HEK293T (cell line): Measurements from ENCODE around the gene FAM229A.

Experiments used
- CTCF ChIA-PET: fragments of 350-600 bp; formaldehyde crosslinking; extraction: SDS; loops from one replicate; lab custom pipeline; 2021; ENCODE audit warnings: antibody characterized with exemption, inconsistent platforms; lab: Yijun Ruan, JAX
- POLR2A ChIA-PET: fragments of 350-600 bp; formaldehyde crosslinking; extraction: SDS; loops from one replicate; lab custom pipeline; 2020; ENCODE audit warnings: antibody characterized with exemption, inconsistent platforms; lab: Yijun Ruan, JAX
- DNase-seq: peaks from one replicate; pipeline ENCODE4 v3.0.0; 2012; ENCODE audit warnings: mixed read lengths; ENCODE audit errors: extremely low spot score
- ARNT ChIP-seq: fragments of 450-650 bp; IDR thresholded peaks from 2 replicates; pipeline ENCODE4 v1.6.1; 2017; ENCODE audit warnings: mild to moderate bottlenecking
- BHLHE40 ChIP-seq: fragments of 450-650 bp; IDR thresholded peaks from 2 replicates; pipeline ENCODE4 v1.6.1; 2016; ENCODE audit warnings: mild to moderate bottlenecking, moderate library complexity, borderline replicate concordance
- CTBP1 ChIP-seq: fragments of 450-650 bp; IDR thresholded peaks from 2 replicates; pipeline ENCODE4 v1.6.1; 2016; ENCODE audit warnings: borderline replicate concordance
- ELF4 ChIP-seq: fragments of 450-650 bp; IDR thresholded peaks from 2 replicates; pipeline ENCODE4 v1.6.1; 2017; ENCODE audit warnings: antibody characterized with exemption
- FOXA1 ChIP-seq: fragments of 450-650 bp; IDR thresholded peaks from 2 replicates; pipeline ENCODE4 v1.6.1; 2016; ENCODE audit warnings: mild to moderate bottlenecking
- FOXK2 ChIP-seq: fragments of 450-650 bp; IDR thresholded peaks from 2 replicates; pipeline ENCODE4 v1.6.1; 2016; ENCODE audit warnings: mild to moderate bottlenecking
- FOXM1 ChIP-seq: fragments of 450-650 bp; IDR thresholded peaks from 2 replicates; pipeline ENCODE4 v1.6.1; 2017; ENCODE audit warnings: mild to moderate bottlenecking, borderline replicate concordance
- HDGF ChIP-seq: fragments of 450-650 bp; IDR thresholded peaks from 2 replicates; pipeline ENCODE4 v1.6.1; 2017; ENCODE audit warnings: antibody characterized with exemption, borderline replicate concordance
- L3MBTL2 ChIP-seq: fragments of 450-650 bp; conservative IDR thresholded peaks from 2 replicates; pipeline ENCODE4 v1.6.1; 2016; ENCODE audit warnings: mild to moderate bottlenecking
- LEF1 ChIP-seq: fragments of 450-650 bp; IDR thresholded peaks from 2 replicates; pipeline ENCODE4 v1.6.1; 2017; ENCODE audit warnings: mild to moderate bottlenecking, borderline replicate concordance
- NFRKB ChIP-seq: fragments of 450-650 bp; IDR thresholded peaks from 2 replicates; pipeline ENCODE4 v1.6.1; 2016; ENCODE audit warnings: mild to moderate bottlenecking, moderate library complexity
- SP1 ChIP-seq: fragments of 450-650 bp; IDR thresholded peaks from 2 replicates; pipeline ENCODE4 v1.6.1; 2017
- SUZ12 ChIP-seq: fragments of 450-650 bp; IDR thresholded peaks from 2 replicates; pipeline ENCODE4 v1.6.1; 2016; ENCODE audit warnings: mild to moderate bottlenecking
- TARDBP ChIP-seq: fragments of 450-650 bp; IDR thresholded peaks from 2 replicates; pipeline ENCODE4 v1.6.1; 2016
- ZNF384 ChIP-seq: fragments of 450-650 bp; IDR thresholded peaks from 2 replicates; pipeline ENCODE4 v1.6.1; 2016
- TF ChIP-seq, protein P1 (sequence below): fragments of 450-650 bp; IDR thresholded peaks from 2 replicates; pipeline ENCODE4 v1.6.1; 2016

The FAM229A gene

DNA sequence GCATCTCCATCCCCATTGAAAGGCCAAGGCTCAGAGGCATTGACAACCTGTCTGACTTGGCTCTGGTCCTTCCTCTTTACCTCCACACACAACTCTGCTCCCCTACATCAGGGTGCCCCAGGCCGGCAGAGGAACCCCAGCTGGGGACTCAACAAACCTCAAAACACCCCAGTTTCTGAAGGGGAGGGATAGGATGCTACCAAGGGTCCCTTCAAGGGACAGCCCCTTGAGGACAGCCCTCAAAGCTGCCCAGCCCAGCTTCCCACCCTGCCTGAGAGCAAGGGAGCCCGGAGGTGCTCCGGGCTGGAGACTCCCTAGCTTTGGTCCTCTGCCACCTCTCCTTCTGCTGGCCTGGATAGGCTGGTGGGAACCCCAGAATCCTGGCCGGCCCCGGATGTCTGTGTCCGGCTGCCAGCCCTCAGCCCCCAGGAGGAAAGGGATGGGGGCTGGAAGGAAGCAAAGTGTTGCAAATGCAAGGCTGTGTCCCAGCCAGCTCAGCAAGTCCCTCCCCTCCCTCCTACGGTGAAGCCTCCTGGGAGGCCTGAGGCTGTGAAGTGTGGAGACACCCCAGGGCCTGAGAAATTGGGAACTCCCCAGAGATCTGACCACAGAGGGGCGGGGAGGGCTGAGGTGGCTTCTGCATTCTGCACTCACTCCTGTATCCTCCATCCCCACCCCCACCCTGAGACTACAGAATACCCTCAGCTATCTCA lies 25.2 kb downstream of the FAM229A start:
- POLR2A ChIA-PET: interaction anchor here (0.7 to 2.2 kb wide), 4 partner anchors 12 to 89 kb away, joined by 3 to 33 read pairs (median 5); no protein-coding TSS in a partner anchor
- TF ChIP-seq LEF1: no peak
- no peak for TF ChIP-seq CTBP1
- no peak for TF ChIP-seq ZNF384
- TF ChIP-seq BHLHE40: no peak
- no peak for TF ChIP-seq FOXA1
- TF ChIP-seq SUZ12: no peak
- TF ChIP-seq ELF4: no peak
- TF ChIP-seq NFRKB: no peak
- no peak for TF ChIP-seq TARDBP
- no peak for TF ChIP-seq HDGF
- TF ChIP-seq FOXM1: no peak
- TF ChIP-seq FOXK2: no peak
- CTCF ChIA-PET: no interaction called here
- DNase-seq: no peak

DNA sequence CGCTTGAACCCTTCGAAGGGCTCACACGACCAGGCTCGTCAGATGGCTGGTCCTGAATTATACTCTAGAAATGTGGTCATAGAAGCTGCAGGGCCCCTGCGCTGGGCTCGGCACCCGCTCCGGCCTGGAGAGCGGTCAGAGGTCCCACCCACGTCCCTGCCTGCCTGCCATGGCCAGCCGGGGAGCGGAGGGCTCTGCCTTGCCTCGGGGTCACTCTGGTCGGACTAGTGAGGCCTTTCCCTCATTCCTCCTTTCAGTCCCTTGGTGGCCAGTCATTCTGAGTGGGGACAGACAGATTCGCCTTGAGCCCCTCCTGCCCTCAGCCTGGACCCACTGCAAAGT lies 25.7 kb downstream of the FAM229A start:
- no peak for DNase-seq
- CTCF ChIA-PET: interaction anchor here (0.9 kb wide), 1 partner anchor 16 kb away, joined by 3 read pairs; no protein-coding TSS in a partner anchor
- no peak for TF ChIP-seq FOXK2
- TF ChIP-seq FOXM1: no peak
- TF ChIP-seq CTBP1: no peak
- TF ChIP-seq TARDBP: no peak
- no peak for TF ChIP-seq L3MBTL2
- no peak for TF ChIP-seq HDGF
- no peak for TF ChIP-seq BHLHE40
- TF ChIP-seq SUZ12: no peak
- TF ChIP-seq, protein P1, sequence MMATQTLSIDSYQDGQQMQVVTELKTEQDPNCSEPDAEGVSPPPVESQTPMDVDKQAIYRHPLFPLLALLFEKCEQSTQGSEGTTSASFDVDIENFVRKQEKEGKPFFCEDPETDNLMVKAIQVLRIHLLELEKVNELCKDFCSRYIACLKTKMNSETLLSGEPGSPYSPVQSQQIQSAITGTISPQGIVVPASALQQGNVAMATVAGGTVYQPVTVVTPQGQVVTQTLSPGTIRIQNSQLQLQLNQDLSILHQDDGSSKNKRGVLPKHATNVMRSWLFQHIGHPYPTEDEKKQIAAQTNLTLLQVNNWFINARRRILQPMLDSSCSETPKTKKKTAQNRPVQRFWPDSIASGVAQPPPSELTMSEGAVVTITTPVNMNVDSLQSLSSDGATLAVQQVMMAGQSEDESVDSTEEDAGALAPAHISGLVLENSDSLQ: no peak
- TF ChIP-seq ZNF384: no peak
- POLR2A ChIA-PET: interaction anchor here (0.6 to 2.2 kb wide), 11 partner anchors 8 to 88 kb away, joined by 3 to 33 read pairs (median 6); partner anchors contain the start of genes BSDC1 and HDAC1

DNA sequence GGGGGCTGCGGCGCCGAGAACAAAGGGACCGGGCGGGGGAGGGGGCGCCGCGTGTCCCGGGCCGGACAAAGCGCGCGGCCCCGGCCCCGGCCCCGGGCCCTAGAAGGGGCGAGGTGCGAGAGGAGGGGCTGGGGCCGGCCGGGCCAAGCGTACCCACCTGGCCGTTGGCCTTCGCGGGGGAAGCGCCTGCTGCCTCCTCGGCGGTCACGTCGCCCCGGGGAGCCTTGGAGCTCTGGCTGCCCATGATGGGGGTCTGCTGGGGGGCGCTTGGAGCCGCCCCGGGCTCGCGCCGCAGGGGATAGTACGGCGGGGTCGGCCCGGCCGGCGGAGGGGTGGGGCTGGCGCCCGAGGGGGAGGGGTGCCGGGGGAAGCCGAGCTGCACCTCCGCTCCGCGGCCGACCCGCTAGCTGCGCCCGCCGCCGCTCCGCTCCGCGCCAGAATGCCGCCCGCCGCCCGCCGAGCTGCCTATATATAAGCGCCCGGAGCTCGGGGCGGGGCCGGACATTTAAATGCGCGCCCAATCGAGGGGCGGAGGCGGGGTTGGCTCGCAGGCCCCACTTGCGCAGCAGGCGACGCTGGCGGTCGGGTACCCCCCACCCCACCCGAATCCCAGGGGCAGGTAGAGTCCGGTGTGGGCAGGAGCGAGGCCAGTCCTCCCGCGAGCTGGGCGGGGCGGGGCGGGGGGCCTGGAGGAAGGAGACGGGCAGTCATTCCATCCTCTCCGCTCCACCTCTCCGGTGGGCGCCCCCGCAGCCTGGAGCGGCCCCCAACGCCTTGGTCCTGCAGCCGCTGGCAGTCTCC lies 26.3 kb downstream of the FAM229A start, which contains the start of gene MARCKSL1:
TSS of gene MARCKSL1 (minus strand) at position 444 of the 801 bp plus-strand sequence. CDS start at position 244, 200 bp downstream.
- POLR2A ChIA-PET: interaction anchor here (0.6 to 2.2 kb wide), 11 partner anchors 9 to 88 kb away, joined by 3 to 33 read pairs (median 6); partner anchors contain the start of genes BSDC1 and HDAC1
- CTCF ChIA-PET: interaction anchor here (0.6 to 0.9 kb wide), 2 partner anchors 17 to 90 kb away, joined by 3 read pairs; no protein-coding TSS in a partner anchor
- TF ChIP-seq LEF1: peak; percentile 80; the same call in 1 of the 2 replicates
- TF ChIP-seq FOXA1: no peak
- TF ChIP-seq FOXK2: no peak
- TF ChIP-seq L3MBTL2: no peak
- no peak for TF ChIP-seq BHLHE40
- no peak for TF ChIP-seq HDGF
- peak; percentile 93 for DNase-seq

DNA sequence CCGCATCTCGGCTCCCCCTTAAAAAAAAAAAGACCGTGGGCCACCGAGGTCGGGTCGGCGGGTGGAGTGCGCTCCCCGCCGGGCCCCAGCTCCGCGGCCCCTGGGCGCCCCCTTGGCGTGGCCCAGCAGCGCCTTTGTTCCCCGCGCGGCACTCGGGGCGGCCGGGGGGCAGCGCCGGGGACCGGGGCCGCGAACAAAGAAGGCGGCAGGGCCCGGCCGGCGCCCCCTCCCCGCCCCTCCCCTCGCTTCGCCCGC lies 26.8 kb downstream of the FAM229A start:
- CTCF ChIA-PET: interaction anchor here (0.6 to 0.9 kb wide), 2 partner anchors 17 to 89 kb away, joined by 3 read pairs; no protein-coding TSS in a partner anchor
- DNase-seq: no peak
- POLR2A ChIA-PET: interaction anchor here (1.1 to 2.2 kb wide), 8 partner anchors 10 to 87 kb away, joined by 3 to 33 read pairs (median 8); partner anchors contain the start of genes BSDC1 and HDAC1
- no peak for TF ChIP-seq NFRKB
- TF ChIP-seq SUZ12: no peak
- TF ChIP-seq ELF4: no peak
- TF ChIP-seq SP1: no peak
- TF ChIP-seq BHLHE40: no peak
- TF ChIP-seq TARDBP: no peak
- TF ChIP-seq ARNT: no peak
- TF ChIP-seq HDGF: no peak
- TF ChIP-seq L3MBTL2: no peak

DNA sequence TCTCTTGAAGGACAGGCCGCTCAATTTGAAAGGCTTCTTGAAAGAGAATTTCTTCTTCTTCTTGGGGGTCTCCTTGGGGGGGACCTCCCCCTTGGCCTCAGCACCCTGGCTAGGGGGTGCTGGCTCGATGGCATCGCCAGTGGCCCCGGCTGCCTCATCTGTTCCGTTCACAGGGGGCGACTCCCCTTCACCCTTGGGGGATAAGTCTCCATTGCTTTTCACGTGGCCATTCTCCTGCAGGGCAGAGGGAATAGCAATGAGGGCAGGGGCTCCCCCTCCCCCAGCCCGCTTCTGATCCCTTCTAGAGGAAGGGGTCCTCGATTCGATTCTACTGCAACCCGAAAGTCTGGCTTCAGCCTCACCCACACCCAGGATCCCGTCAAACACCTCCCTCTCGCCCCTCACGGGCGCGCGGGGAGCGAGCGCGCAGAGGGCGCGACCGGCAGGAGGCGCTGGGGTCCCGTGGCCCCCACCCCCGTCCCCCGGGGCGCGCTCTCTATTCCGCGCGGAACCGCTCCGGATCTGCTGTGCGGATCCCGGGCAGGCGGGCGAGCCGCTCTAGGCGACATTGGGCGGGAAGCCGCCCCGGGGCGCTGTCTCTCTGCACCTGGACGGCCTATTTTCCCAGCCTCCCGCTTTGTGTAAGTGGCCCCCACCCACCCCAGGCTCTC lies 27.3 kb downstream of the FAM229A start:
- ChIA-PET CTCF (interaction anchor here (0.6 kb wide), 1 partner anchor 89 kb away, joined by 3 read pairs; no protein-coding TSS in a partner anchor), POLR2A (interaction anchor here (1.0 to 2.2 kb wide), 6 partner anchors 10 to 60 kb away, joined by 4 to 33 read pairs (median 10); partner anchors contain the start of genes BSDC1 and HDAC1)
- peak; percentile 80 for DNase-seq
- TF ChIP-seq, protein P1: no peak
- TF ChIP-seq HDGF (no peak), SUZ12 (no peak), ELF4 (no peak), ARNT (no peak), FOXM1 (peak; percentile 61; the same call in 1 of the 2 replicates), LEF1 (0 out of 2 replicates have a peak, but pooled peaks have one; percentile 36)
